Gastrocnemius medialis (tissue), 4 donors: ENCODE data around the gene GPC6. TPM values are rescaled to one million over a fixed set of nuclear protein-coding genes. Genes with fewer than 3 reads are reported as not detected.

Experiments
- ATAC-seq, 2 donors: fragments of 150-250 bp; one replicate each; pipeline ENCODE4 v1.9.1; 2016
- DNase-seq, 2 donors: peaks; one replicate each; pipeline ENCODE4 v3.0.0-alpha.2; 2019
- H3K27ac ChIP-seq, 4 donors: fragments of 200-600 bp; sonication (generic); 1 replicate in 1 of 4; 2 replicates in 3 of 4; pipeline ENCODE4 v1.5.1; 2016 to 2018; ENCODE audit warnings: mild to moderate bottlenecking in 2 of 4, moderate library complexity in 1 of 4
- H3K27me3 ChIP-seq, 3 donors: fragments of 200-600 bp; sonication (generic) in 2 of 3; 1 replicate in 1 of 3; 2 replicates in 2 of 3; pipeline versions ENCODE4 v1.5.1 to v1.6.0; 2016 to 2019; ENCODE audit warnings: mild to moderate bottlenecking in 1 of 3, moderate library complexity in 1 of 3
- H3K36me3 ChIP-seq, 2 donors: fragments of 200-600 bp; sonication (generic) in 1 of 2; one replicate each; pipeline ENCODE4 v1.5.1; 2017 to 2018
- H3K4me1 ChIP-seq, 2 donors: fragments of 200-600 bp; sonication (generic) in 1 of 2; one replicate each; pipeline ENCODE4 v1.5.1; 2016 to 2017; ENCODE audit warnings: mild to moderate bottlenecking in 2 of 2
- H3K4me3 ChIP-seq, 4 donors: fragments of 200-600 bp; sonication (generic) in 3 of 4; 1 replicate in 1 of 4; 2 replicates in 3 of 4; pipeline ENCODE4 v1.5.1; 2016 to 2019; ENCODE audit warnings: mild to moderate bottlenecking in 2 of 4
- H3K9me3 ChIP-seq, 3 donors: fragments of 200-600 bp; sonication (generic) in 2 of 3; 1 replicate in 1 of 3; 2 replicates in 2 of 3; pipeline ENCODE4 v1.5.1; 2016 to 2019
- CTCF ChIP-seq, 5 experiments: fragments of 450-650 bp in 3 of 5; fragments of 200-600 bp in 2 of 5; sonication (generic) in 2 of 5; IDR thresholded peaks in 4 of 5; conservative IDR thresholded peaks in 1 of 5; 1 replicate in 4 of 5; 2 replicates in 1 of 5; pipeline ENCODE4 v1.5.1; 2016 to 2019; ENCODE audit warnings: antibody characterized with exemption in 5 of 5, mild to moderate bottlenecking in 3 of 5, moderate library complexity in 3 of 5
- POLR2A ChIP-seq, 2 donors: fragments of 450-650 bp; IDR thresholded peaks; one replicate each; pipeline ENCODE4 v1.6.1; 2017; ENCODE audit warnings: antibody characterized with exemption in 2 of 2, mild to moderate bottlenecking in 2 of 2, moderate library complexity in 2 of 2
- in situ Hi-C, 4 donors: fragments of 200-750 bp; cut with MboI; loops; one replicate each; pipeline versions ENCODE4 v1.15.0 to v1.8.0; 2017; ENCODE audit warnings: low sequenced_read_pairs in 4 of 4
- intact Hi-C: fragments of 100-400 bp; cut with DNase I; formaldehyde crosslinking; loops from one replicate; pipeline ENCODE4 v1.15.1; 2023; ENCODE audit warnings: low total_unique reads
- total RNA-seq, 4 donors: library from RNA; depleted of rRNA; stranded (reverse); fragments of >200 nt; gene quantifications; one replicate each; pipeline versions ENCODE4 v1.1.0 to v1.2.3, GENCODE V29; 2016

The GPC6 gene
- total RNA-seq, 4 donors from 2014 or later, result 0.47 to 0.88 (median 0.59) TPM

- in situ Hi-C loops, result no loop called here
- Histone ChIP-seq H3K27me3 (no peaks in the 10 kb centered on the region), H3K27ac (no peak overlapping the region), H3K36me3 (no peaks in the 10 kb centered on the region), H3K4me3 (no peak overlapping the region), H3K9me3 (no peaks in the 10 kb centered on the region), H3K4me1 (no peaks in the 10 kb centered on the region)
- no peak for DNase-seq
- TF ChIP-seq POLR2A (IDR thresholded peaks at IDR 0.05), result no peak
- TF ChIP-seq CTCF (IDR thresholded peaks at IDR 0.05 in 4 of 5, conservative IDR thresholded peaks at IDR 0.05 in 1 of 5), result no peak
- ATAC-seq, result no peak
- intact Hi-C loops, result no loop called here
Measured at GRCh38 chr13:93539914-93540313, 313.3 kb downstream of the GPC6 start.

GRCh38 chr13:93547886-93548285, 321.3 kb downstream of the GPC6 start:
- Histone ChIP-seq H3K9me3 (no peaks in the 10 kb centered on the region), H3K4me3 (no peak overlapping the region), H3K4me1 (no peaks in the 10 kb centered on the region), H3K36me3 (no peaks in the 10 kb centered on the region), H3K27ac (no peak overlapping the region), H3K27me3 (no peaks in the 10 kb centered on the region)
- intact Hi-C loops, result no loop called here
- no peak for ATAC-seq
- in situ Hi-C loops, result no loop called here
- no peak for TF ChIP-seq POLR2A (IDR thresholded peaks at IDR 0.05)
- TF ChIP-seq CTCF (IDR thresholded peaks at IDR 0.05 in 4 of 5, conservative IDR thresholded peaks at IDR 0.05 in 1 of 5), result no peak
- no peak for DNase-seq

- in situ Hi-C loops (no loop called here), intact Hi-C loops (no loop called here)
- TF ChIP-seq POLR2A (IDR thresholded peaks at IDR 0.05) (no peak), CTCF (IDR thresholded peaks at IDR 0.05 in 4 of 5, conservative IDR thresholded peaks at IDR 0.05 in 1 of 5) (no peak)
- DNase-seq, result no peak
- no peak for ATAC-seq
- no peaks in the 10 kb centered on the region for H3K27me3 ChIP-seq
- no peaks in the 10 kb centered on the region for H3K36me3 ChIP-seq
- no peaks in the 10 kb centered on the region for H3K9me3 ChIP-seq
- no peak overlapping the region for H3K27ac ChIP-seq
- no peak overlapping the region for H3K4me3 ChIP-seq
- H3K4me1 ChIP-seq, result no peaks in the 10 kb centered on the region
Measured at GRCh38 chr13:93549326-93550005, 322.9 kb downstream of the GPC6 start.

GRCh38 chr13:93550236-93550635, 323.6 kb downstream of the GPC6 start:
- no peak overlapping the region for H3K27ac ChIP-seq
- ATAC-seq (no peak), DNase-seq (no peak)
- no peaks in the 10 kb centered on the region for H3K4me1 ChIP-seq
- intact Hi-C loops, result no loop called here
- TF ChIP-seq POLR2A (IDR thresholded peaks at IDR 0.05), result no peak
- TF ChIP-seq CTCF (IDR thresholded peaks at IDR 0.05 in 4 of 5, conservative IDR thresholded peaks at IDR 0.05 in 1 of 5), result no peak
- no peaks in the 10 kb centered on the region for H3K36me3 ChIP-seq
- in situ Hi-C loops, result no loop called here
- no peaks in the 10 kb centered on the region for H3K9me3 ChIP-seq
- no peak overlapping the region for H3K4me3 ChIP-seq
- H3K27me3 ChIP-seq, result no peaks in the 10 kb centered on the region

- Histone ChIP-seq H3K36me3 (no peaks in the 10 kb centered on the region), H3K4me1 (no peaks in the 10 kb centered on the region), H3K9me3 (no peaks in the 10 kb centered on the region), H3K4me3 (no peak overlapping the region), H3K27ac (no peak overlapping the region), H3K27me3 (no peaks in the 10 kb centered on the region)
- no peak for ATAC-seq
- TF ChIP-seq POLR2A (IDR thresholded peaks at IDR 0.05) (no peak), CTCF (IDR thresholded peaks at IDR 0.05 in 4 of 5, conservative IDR thresholded peaks at IDR 0.05 in 1 of 5) (no peak)
- in situ Hi-C loops, result no loop called here
- no peak for DNase-seq
- intact Hi-C loops, result no loop called here
Measured at GRCh38 chr13:93552596-93552995, 326.0 kb downstream of the GPC6 start.
